Measurements from ENCODE around the gene SYT8. TPM values are rescaled to one million over a fixed set of nuclear protein-coding genes. Genes with fewer than 3 reads are reported as not detected.

Gene SYT8
- total RNA-seq, 1 experiment from 2014 or later, result not detected

- DNase-seq (ENCODE audit: low spot score), result no peak
These were observed 10.3 kb downstream of the SYT8 start for GRCh38 chr11:1845095-1845429.

GRCh38 chr11:1845561-1846452 lies 11.0 kb downstream of the SYT8 start:
- DNase-seq (ENCODE audit: low spot score), result no peak

- no peak for DNase-seq (ENCODE audit: low spot score)
These were observed 11.7 kb downstream of the SYT8 start for GRCh38 chr11:1846453-1846932.

- no peak for DNase-seq (ENCODE audit: low spot score)
These were observed 12.4 kb downstream of the SYT8 start for GRCh38 chr11:1847006-1847735.

- no peak for DNase-seq (ENCODE audit: low spot score)
These were observed 13.3 kb downstream of the SYT8 start for GRCh38 chr11:1847926-1848639.

- no peak for DNase-seq (ENCODE audit: low spot score)
These were observed 14.0 kb downstream of the SYT8 start for GRCh38 chr11:1848640-1849430.

GRCh38 chr11:1851468-1852180 lies 16.8 kb downstream of the SYT8 start:
- no peak for DNase-seq (ENCODE audit: low spot score)

- no peak for DNase-seq (ENCODE audit: low spot score)
These were observed 17.6 kb downstream of the SYT8 start for GRCh38 chr11:1852271-1852876.

- no peak for DNase-seq (ENCODE audit: low spot score)
These were observed 18.1 kb downstream of the SYT8 start, which contains the start of gene LSP1 for GRCh38 chr11:1852877-1853276. TSS of gene LSP1 (plus strand) at chr11:1853084. CDS start at chr11:1853145, 61 bp downstream.

GRCh38 chr11:1853376-1854131 lies 18.8 kb downstream of the SYT8 start:
- no peak for DNase-seq (ENCODE audit: low spot score)

GRCh38 chr11:1854132-1854948 lies 19.6 kb downstream of the SYT8 start:
- DNase-seq (ENCODE audit: low spot score), result no peak

GRCh38 chr11:1854949-1855885 lies 20.4 kb downstream of the SYT8 start:
- no peak for DNase-seq (ENCODE audit: low spot score)

- no peak for DNase-seq (ENCODE audit: low spot score)
These were observed 21.1 kb downstream of the SYT8 start for GRCh38 chr11:1855886-1856265.

- DNase-seq (ENCODE audit: low spot score), result no peak
These were observed 21.7 kb downstream of the SYT8 start for GRCh38 chr11:1856306-1857005.

- DNase-seq (ENCODE audit: low spot score), result no peak
These were observed 22.3 kb downstream of the SYT8 start for GRCh38 chr11:1857064-1857463.

- no peak for DNase-seq (ENCODE audit: low spot score)
These were observed 23.4 kb downstream of the SYT8 start for GRCh38 chr11:1858154-1858553.

- DNase-seq (ENCODE audit: low spot score), result no peak
These were observed 23.8 kb downstream of the SYT8 start for GRCh38 chr11:1858576-1858975.
